ENCODE results near the gene RSPH6A.

The RSPH6A gene

DNA sequence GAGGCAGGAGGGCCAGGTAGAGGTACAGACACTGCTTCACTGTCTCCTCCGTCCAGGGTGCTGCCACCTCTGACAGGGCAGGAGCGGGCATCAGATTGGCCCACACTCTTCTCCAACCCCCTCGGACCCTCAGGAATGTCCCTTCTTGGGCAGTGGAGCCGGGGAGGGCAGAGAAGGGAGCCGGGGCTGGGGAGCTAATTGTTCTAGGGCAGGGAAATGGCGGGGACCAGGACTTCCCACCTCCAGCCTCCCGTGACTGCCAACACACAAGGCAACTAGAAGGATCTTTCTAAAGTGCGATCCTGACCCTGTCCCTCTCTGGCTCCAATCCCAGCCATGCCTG is 10.1 kb upstream of the RSPH6A start:
- no peak for DNase-seq (ENCODE audit: low read depth in 3 of 3)

GRCh38 chr19:45824531-45825262 is 9.6 kb upstream of the RSPH6A start:
- no peak for DNase-seq (ENCODE audit: low read depth in 3 of 3)

DNA sequence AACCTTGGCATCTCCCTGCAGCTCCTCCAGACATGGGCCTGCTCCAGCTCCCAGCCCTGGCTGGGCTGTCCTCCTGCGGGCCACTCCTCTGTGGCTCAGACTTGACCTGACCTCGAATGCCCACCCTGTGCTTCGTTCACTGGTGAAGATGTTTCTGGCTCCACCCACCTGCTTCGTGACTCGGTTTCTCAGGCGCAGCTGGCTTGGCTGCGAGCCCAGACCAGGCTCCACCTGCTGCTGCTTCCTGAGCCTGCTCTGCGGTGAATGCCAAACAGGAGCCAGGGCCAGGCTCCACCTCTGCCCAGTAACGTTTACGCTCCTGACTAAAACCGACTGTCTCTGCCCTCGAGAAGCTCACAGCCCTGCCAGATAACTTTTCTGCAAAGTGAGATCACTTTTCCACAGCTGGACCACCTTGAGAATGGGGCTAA is 8.9 kb upstream of the RSPH6A start:
- no peak for DNase-seq (ENCODE audit: low read depth in 3 of 3)

DNA sequence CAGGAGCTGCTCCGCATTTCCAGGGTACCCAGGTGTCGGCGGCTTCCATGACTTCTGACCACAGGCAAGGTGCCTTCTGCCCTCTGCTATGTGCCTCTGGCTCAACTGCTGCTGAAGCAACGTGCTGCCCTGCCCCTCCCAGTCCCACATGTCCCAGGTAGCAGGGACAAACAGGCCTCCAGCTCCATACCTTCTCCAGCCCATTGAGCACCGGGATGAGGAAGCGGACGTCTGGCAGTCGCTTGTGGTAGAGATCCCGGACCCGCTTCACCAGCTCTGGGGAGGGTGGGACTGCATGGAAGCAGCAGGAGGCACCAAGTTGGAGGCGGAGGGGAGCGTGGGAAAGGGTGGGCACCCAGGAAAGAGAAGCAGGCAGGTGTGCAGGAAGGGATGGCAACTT is 8.1 kb upstream of the RSPH6A start:
- DNase-seq (ENCODE audit: low read depth in 3 of 3), result no peak

DNA sequence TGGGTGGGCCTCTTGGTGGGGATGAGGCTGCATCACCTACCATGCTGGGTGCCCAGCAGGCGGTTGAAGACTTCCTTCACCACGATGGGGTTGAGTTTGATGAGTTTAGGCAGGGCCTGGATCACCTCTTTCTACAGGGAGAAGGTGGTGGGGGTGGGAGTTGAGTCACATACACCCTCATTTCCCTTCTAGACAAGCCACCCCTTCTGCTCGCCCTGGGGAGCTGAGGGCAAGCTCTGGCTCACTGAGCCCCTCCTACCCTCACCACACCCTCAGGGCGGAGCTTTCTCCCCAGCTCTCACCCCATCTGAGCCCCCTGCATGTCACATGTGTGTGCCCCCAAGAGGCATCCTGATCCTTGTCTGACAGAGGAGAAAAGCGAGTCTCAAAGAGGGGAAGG is 7.6 kb upstream of the RSPH6A start:
- no peak for DNase-seq (ENCODE audit: low read depth in 3 of 3)

- DNase-seq (ENCODE audit: low read depth in 3 of 3), result no peak
Measured at GRCh38 chr19:45821570-45821969, 6.5 kb upstream of the RSPH6A start.

DNA sequence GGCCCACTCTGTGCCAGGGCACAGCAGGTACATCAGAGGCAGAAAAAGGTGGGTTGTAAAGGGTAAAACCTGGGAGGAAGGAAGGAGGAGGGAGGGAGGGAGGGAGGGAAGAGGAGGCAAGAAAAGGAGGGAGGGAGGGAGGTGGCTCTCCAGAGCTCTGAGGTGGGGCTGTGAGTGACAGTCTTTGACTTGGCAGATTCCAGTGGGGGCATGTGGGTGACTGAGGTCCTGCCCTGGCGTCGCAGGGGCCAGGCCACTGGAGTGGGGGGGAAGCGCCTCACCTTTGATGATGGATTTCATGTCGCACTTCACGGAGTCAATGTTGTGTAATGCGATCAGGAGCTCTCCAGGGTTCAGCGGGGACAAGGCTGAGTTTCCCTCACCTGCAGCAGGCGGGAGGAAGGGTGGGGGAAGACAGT is 6.0 kb upstream of the RSPH6A start:
- no peak for DNase-seq (ENCODE audit: low read depth in 3 of 3)

GRCh38 chr19:45820413-45821102 is 5.5 kb upstream of the RSPH6A start:
- no peak for DNase-seq (ENCODE audit: low read depth in 3 of 3)

DNA sequence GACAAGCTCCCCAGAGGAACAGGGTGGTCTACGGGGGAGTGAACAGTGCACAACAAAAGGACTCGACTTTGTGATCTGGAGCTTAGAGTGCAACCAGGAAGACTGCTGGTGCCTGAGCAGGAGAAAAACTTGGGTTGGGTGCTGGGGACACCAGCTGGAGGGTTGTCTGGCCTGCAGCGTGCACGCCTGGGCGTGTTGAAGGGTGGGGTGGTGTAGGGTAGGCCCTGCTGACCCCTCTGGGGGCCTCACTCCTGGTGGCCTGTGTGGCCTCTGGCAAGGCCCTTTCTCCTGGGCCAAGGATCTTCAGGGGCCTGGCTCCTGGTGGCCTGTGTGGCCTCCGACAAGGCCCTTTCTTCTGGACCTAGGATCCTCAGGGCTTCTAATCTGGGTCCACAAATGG is 4.7 kb upstream of the RSPH6A start:
- DNase-seq (ENCODE audit: low read depth in 3 of 3), result no peak

DNA sequence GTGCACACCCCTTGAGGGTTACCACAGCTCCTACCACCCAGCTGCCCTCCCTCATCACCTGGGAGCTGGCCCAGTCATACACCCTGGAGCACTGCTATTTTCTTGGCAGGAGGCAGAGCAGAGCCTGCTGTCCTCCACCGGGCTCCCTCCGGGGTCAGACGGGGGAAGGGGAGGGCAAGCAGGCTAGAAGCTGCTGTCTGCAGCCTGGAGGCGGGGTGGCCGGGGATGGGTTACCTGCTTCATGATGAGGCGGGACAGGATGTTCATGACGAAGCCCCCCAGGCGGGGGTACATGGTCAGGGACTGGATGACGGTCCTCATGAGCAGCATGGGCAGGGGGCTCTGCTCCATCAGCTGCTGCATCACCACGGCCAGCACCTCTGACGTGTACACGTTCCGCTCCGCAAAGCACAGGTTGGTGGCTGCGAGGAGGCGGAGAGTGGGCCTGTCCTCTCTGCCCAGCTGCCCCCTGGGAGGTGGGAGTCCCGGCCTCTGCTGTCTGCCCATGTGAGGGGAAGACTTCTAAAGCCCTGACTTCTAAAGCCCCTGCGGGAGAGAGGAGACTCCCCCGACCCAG is 2.7 kb upstream of the RSPH6A start:
- DNase-seq (ENCODE audit: low read depth in 3 of 3), result no peak

- DNase-seq (ENCODE audit: low read depth in 3 of 3), result peak; percentile 93 to 96 (median 96)
Measured at GRCh38 chr19:45817010-45817724, 2.1 kb upstream of the RSPH6A start.

DNA sequence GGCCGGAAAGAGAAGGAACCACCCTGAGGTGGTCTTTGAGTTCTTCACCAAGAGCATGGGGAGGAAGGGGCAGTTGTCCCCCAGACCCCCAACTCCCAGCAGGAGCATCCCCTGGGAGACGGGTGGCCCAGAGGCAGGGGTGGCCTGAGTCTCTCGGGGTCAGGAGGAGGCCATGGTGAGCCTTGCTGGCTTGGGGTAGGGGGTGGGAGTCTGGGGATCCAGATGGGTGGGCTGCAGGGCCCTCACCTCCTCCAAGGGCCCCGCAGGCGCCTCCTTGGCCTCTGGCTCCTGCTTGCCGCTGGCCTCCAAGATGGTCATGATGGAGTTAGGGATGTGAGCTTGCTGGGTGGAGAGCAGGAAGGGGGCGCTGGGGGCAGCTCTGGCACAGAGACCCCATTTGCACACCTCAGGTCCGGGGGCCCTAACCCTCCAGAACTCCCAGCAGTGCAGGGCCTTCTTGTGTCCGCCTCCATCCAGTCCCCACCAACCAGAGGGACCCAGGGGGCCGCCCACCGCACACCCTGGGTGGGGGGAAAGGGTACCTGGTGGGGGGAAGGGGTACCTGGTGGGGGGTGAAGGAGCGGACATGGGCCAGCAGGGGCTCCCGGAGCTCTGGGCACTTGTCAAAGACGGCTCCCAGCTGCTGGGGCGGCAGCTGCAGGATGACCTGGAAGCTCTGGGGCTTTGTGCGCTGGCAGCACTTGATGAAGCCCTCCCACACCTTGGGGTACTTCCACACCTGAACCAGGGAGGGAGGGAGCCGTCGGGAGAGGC is 1.3 kb upstream of the RSPH6A start:
- DNase-seq (ENCODE audit: low read depth in 3 of 3), result no peak

DNA sequence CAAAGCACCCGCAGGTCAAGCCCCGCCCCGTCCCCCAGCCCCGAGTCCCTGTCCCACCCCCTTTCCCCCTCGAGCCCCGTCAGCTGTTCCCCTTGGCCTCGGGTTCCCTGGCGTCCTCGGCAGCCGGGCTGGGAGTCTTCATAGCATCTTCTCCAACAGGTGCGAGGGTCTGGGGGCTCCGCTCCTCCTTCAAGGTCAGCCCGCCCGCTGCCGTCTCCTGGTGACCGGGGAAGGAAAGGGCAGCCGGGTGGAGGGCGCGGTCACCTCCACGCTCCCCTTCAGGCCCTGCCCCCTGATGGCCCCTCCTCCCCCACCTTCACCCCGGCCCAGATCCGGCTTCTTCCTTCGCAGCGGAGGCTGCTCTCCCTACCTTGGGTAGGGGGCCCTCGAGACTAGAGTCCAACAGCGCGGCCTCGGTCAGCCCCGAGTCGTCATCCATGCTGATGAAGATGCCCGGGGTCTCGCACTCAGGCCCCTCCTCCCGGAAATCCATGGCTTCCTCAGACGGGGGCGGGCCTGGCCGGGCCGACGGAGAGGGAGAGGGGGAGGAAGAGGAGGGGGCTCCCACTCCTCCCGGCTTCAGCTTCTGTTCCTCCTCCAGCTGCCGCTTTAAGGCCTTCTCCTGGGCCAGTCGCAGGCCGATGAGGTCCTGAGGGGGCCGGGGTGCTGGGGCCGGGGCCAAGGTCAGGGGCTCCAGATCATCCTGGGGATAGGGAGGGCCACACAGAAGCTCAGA is 541 bp upstream of the RSPH6A start:
- DNase-seq (ENCODE audit: low read depth in 3 of 3), result no peak

- DNase-seq (ENCODE audit: low read depth in 3 of 3), result no peak
Measured at GRCh38 chr19:45814166-45814780, 835 bp downstream of the RSPH6A start.

DNA sequence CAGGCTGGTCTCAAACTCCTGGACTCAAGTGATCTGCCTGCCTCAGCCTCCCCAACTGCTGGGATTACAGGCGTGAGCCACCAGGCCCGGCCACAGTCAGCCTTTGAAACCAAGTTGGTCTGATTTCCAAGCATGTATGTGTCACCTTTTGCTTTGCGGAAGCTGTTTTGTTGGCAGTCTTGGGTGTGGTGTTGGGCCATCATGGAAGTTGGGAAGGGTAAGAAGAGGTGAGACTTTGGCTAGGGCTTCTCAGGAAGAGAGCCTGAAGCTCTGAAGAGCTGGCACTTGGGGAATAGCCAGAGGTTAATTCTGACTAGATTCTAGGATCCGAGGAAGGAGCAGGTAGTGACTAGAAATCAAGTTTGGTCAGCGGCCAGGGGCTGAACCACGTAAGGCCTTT is 2.8 kb downstream of the RSPH6A start:
- DNase-seq (ENCODE audit: low read depth in 3 of 3), result no peak

GRCh38 chr19:45809643-45810159 is 5.4 kb downstream of the RSPH6A start:
- no peak for DNase-seq (ENCODE audit: low read depth in 3 of 3)

DNA sequence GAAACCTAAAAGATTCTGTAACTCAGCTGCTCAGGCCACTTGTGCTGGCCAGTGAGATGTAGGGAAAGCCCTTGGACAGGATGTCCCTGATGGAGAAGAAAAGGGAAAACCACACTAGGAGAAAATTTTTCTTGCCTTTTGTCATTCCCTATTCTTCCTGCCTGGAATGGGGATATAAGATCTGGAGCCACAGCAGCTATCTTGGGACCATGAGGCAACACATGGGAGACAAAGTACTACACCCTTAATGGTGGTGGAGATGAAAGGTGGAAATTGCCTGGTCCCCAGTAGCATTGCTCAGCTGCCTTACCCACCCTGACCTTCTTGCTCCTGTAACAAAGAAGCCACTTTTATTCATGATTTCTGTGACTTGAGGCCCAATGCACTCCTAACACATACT is 9.4 kb downstream of the RSPH6A start:
- no peak for DNase-seq (ENCODE audit: low read depth in 3 of 3)

- DNase-seq (ENCODE audit: low read depth in 3 of 3), result no peak
Measured at GRCh38 chr19:45804959-45805230, 10.2 kb downstream of the RSPH6A start.

GRCh38 chr19:45804140-45804958 is 10.8 kb downstream of the RSPH6A start:
- DNase-seq (ENCODE audit: low read depth in 3 of 3), result no peak

All from stimulated activated CD4-positive, alpha-beta T cell treated with anti-CD3 and anti-CD28 coated beads, TNF-alpha, amount 100 ng/mL, for 48 hours (primary cell).